Activated naive CD4-positive, alpha-beta T cell treated with anti-CD3 and anti-CD28 coated beads, Interleukin-2, amount 50 U/mL, for 24 hours (primary cell): Measurements from ENCODE around the gene SNRNP200.

Experiments
- H3K27ac Mint-ChIP-seq: one replicate; pipeline ENCODE4 v1.8.0; 2021; ENCODE audit warnings: mild to moderate bottlenecking, mixed read lengths
- H3K27me3 Mint-ChIP-seq: one replicate; pipeline ENCODE4 v1.8.0; 2021; ENCODE audit warnings: mixed read lengths
- H3K36me3 Mint-ChIP-seq: one replicate; pipeline ENCODE4 v1.8.0; 2021; ENCODE audit warnings: mixed read lengths
- H3K4me1 Mint-ChIP-seq: one replicate; pipeline ENCODE4 v1.8.0; 2021; ENCODE audit warnings: mixed read lengths
- H3K4me3 Mint-ChIP-seq: one replicate; pipeline ENCODE4 v1.8.0; 2021; ENCODE audit warnings: mild to moderate bottlenecking, mixed read lengths
- H3K9me3 Mint-ChIP-seq: one replicate; pipeline ENCODE4 v1.8.0; 2021; ENCODE audit warnings: mixed read lengths

SNRNP200 gene

GRCh38 chr2:96305091-96305978 lies at the start of gene SNRNP200:
SNRNP200 (minus strand) TSS chr2:96305546; CDS start chr2:96305437, 109 bp downstream.
- H3K36me3 Mint-ChIP-seq = peaks cover 24% of the 10 kb centered on the region
- peak within 1 kb of the TSS; percentile 100 for H3K4me3 Mint-ChIP-seq
- no peaks in the 10 kb centered on the region for H3K9me3 Mint-ChIP-seq
- H3K4me1 Mint-ChIP-seq = peaks cover 54% of the 10 kb centered on the region
- H3K27ac Mint-ChIP-seq = peak within 1 kb of the TSS; percentile 99
- no peaks in the 10 kb centered on the region for H3K27me3 Mint-ChIP-seq

- no peaks in the 10 kb centered on the region for H3K27me3 Mint-ChIP-seq
- no peaks in the 10 kb centered on the region for H3K4me1 Mint-ChIP-seq
- no peaks in the 10 kb centered on the region for H3K36me3 Mint-ChIP-seq
- no peaks in the 10 kb centered on the region for H3K9me3 Mint-ChIP-seq
- no peak overlapping the region for H3K27ac Mint-ChIP-seq
- H3K4me3 Mint-ChIP-seq = no peak overlapping the region
Measured at GRCh38 chr2:96354492-96354891, 49.1 kb upstream of the SNRNP200 start.

GRCh38 chr2:96353606-96354101 lies 48.3 kb upstream of the SNRNP200 start:
- Mint-ChIP-seq H3K27me3 (no peaks in the 10 kb centered on the region), H3K4me3 (no peak overlapping the region), H3K9me3 (no peaks in the 10 kb centered on the region), H3K36me3 (no peaks in the 10 kb centered on the region), H3K27ac (no peak overlapping the region), H3K4me1 (no peaks in the 10 kb centered on the region)

GRCh38 chr2:96353032-96353561 lies 47.8 kb upstream of the SNRNP200 start:
- Mint-ChIP-seq H3K4me1 (no peaks in the 10 kb centered on the region), H3K9me3 (no peaks in the 10 kb centered on the region), H3K36me3 (no peaks in the 10 kb centered on the region), H3K27ac (no peak overlapping the region), H3K4me3 (no peak overlapping the region), H3K27me3 (no peaks in the 10 kb centered on the region)

- Mint-ChIP-seq H3K27me3 (no peaks in the 10 kb centered on the region), H3K4me1 (no peaks in the 10 kb centered on the region), H3K9me3 (no peaks in the 10 kb centered on the region), H3K36me3 (no peaks in the 10 kb centered on the region), H3K4me3 (no peak overlapping the region), H3K27ac (no peak overlapping the region)
Measured at GRCh38 chr2:96347395-96347794, 42.0 kb upstream of the SNRNP200 start.

GRCh38 chr2:96345868-96346462 lies 40.6 kb upstream of the SNRNP200 start:
- H3K9me3 Mint-ChIP-seq = no peaks in the 10 kb centered on the region
- H3K27me3 Mint-ChIP-seq = no peaks in the 10 kb centered on the region
- no peak overlapping the region for H3K27ac Mint-ChIP-seq
- H3K4me3 Mint-ChIP-seq = no peak overlapping the region
- no peaks in the 10 kb centered on the region for H3K4me1 Mint-ChIP-seq
- H3K36me3 Mint-ChIP-seq = no peaks in the 10 kb centered on the region

GRCh38 chr2:96345438-96345837 lies 40.1 kb upstream of the SNRNP200 start:
- H3K9me3 Mint-ChIP-seq = no peaks in the 10 kb centered on the region
- H3K27me3 Mint-ChIP-seq = no peaks in the 10 kb centered on the region
- H3K4me1 Mint-ChIP-seq = no peaks in the 10 kb centered on the region
- no peaks in the 10 kb centered on the region for H3K36me3 Mint-ChIP-seq
- no peak overlapping the region for H3K27ac Mint-ChIP-seq
- H3K4me3 Mint-ChIP-seq = no peak overlapping the region

- Mint-ChIP-seq H3K27me3 (no peaks in the 10 kb centered on the region), H3K27ac (no peak overlapping the region), H3K9me3 (no peaks in the 10 kb centered on the region), H3K36me3 (no peaks in the 10 kb centered on the region), H3K4me1 (no peaks in the 10 kb centered on the region), H3K4me3 (no peak overlapping the region)
Measured at GRCh38 chr2:96344011-96344410, 38.7 kb upstream of the SNRNP200 start.

- Mint-ChIP-seq H3K36me3 (no peaks in the 10 kb centered on the region), H3K27ac (no peak overlapping the region), H3K4me3 (no peak overlapping the region), H3K9me3 (no peaks in the 10 kb centered on the region), H3K4me1 (no peaks in the 10 kb centered on the region), H3K27me3 (no peaks in the 10 kb centered on the region)
Measured at GRCh38 chr2:96342085-96342484, 36.7 kb upstream of the SNRNP200 start.

- Mint-ChIP-seq H3K4me3 (no peak overlapping the region), H3K36me3 (no peaks in the 10 kb centered on the region), H3K27ac (no peak overlapping the region), H3K4me1 (no peaks in the 10 kb centered on the region), H3K9me3 (no peaks in the 10 kb centered on the region), H3K27me3 (no peaks in the 10 kb centered on the region)
Measured at GRCh38 chr2:96341641-96342040, 36.3 kb upstream of the SNRNP200 start.

- no peak overlapping the region for H3K27ac Mint-ChIP-seq
- peaks cover 5% of the 10 kb centered on the region for H3K4me1 Mint-ChIP-seq
- no peaks in the 10 kb centered on the region for H3K9me3 Mint-ChIP-seq
- H3K27me3 Mint-ChIP-seq = no peaks in the 10 kb centered on the region
- H3K36me3 Mint-ChIP-seq = no peaks in the 10 kb centered on the region
- H3K4me3 Mint-ChIP-seq = no peak overlapping the region
Measured at GRCh38 chr2:96340493-96341414, 35.4 kb upstream of the SNRNP200 start.

GRCh38 chr2:96336873-96337272 lies 31.5 kb upstream of the SNRNP200 start:
- H3K9me3 Mint-ChIP-seq = no peaks in the 10 kb centered on the region
- no peaks in the 10 kb centered on the region for H3K36me3 Mint-ChIP-seq
- H3K4me3 Mint-ChIP-seq = no peak overlapping the region
- peaks cover 22% of the 10 kb centered on the region for H3K4me1 Mint-ChIP-seq
- H3K27ac Mint-ChIP-seq = no peak overlapping the region
- H3K27me3 Mint-ChIP-seq = no peaks in the 10 kb centered on the region

GRCh38 chr2:96336104-96336775 lies 30.9 kb upstream of the SNRNP200 start:
- no peaks in the 10 kb centered on the region for H3K27me3 Mint-ChIP-seq
- H3K9me3 Mint-ChIP-seq = no peaks in the 10 kb centered on the region
- no peaks in the 10 kb centered on the region for H3K36me3 Mint-ChIP-seq
- H3K27ac Mint-ChIP-seq = peak overlapping the region; percentile 56
- H3K4me1 Mint-ChIP-seq = peaks cover 22% of the 10 kb centered on the region
- peak overlapping the region; percentile 85 for H3K4me3 Mint-ChIP-seq

- Mint-ChIP-seq H3K27me3 (no peaks in the 10 kb centered on the region), H3K4me1 (peaks cover 22% of the 10 kb centered on the region), H3K36me3 (no peaks in the 10 kb centered on the region), H3K27ac (peak overlapping the region; percentile 31), H3K4me3 (peak overlapping the region; percentile 28), H3K9me3 (no peaks in the 10 kb centered on the region)
Measured at GRCh38 chr2:96333708-96334107, 28.4 kb upstream of the SNRNP200 start.

- H3K9me3 Mint-ChIP-seq = no peaks in the 10 kb centered on the region
- no peak overlapping the region for H3K27ac Mint-ChIP-seq
- peaks cover 30% of the 10 kb centered on the region for H3K4me1 Mint-ChIP-seq
- no peak overlapping the region for H3K4me3 Mint-ChIP-seq
- H3K27me3 Mint-ChIP-seq = no peaks in the 10 kb centered on the region
- peaks cover 1% of the 10 kb centered on the region for H3K36me3 Mint-ChIP-seq
Measured at GRCh38 chr2:96330407-96330806, 25.1 kb upstream of the SNRNP200 start.
